ENCODE measurements around the gene THAP4.
"Not testable (repeated sequence)": the region's sequence is repeated elsewhere in the genome, so short reads cannot be mapped to it uniquely, and the experiment has no call there.

Gene THAP4

GRCh38 chr2:241576293-241576654, 60.7 kb downstream of the THAP4 start:
- no peak for DNase-seq (ENCODE audit: low read depth in 1 of 2, low spot score in 1 of 2)
- TF ChIP-seq JUND (IDR thresholded peaks at IDR 0.05; ENCODE audit: low read depth): no peak
- in situ Hi-C loops (cut with HindIII; ENCODE audit: low pct_unique_long_range_greater_than_20kb, low sequenced_read_pairs): no loop called here

- in situ Hi-C loops (cut with HindIII; ENCODE audit: low pct_unique_long_range_greater_than_20kb, low sequenced_read_pairs): no loop called here
- no peak for TF ChIP-seq JUND (IDR thresholded peaks at IDR 0.05; ENCODE audit: low read depth)
- no peak for DNase-seq (ENCODE audit: low read depth in 1 of 2, low spot score in 1 of 2)
These were observed 61.2 kb downstream of the THAP4 start for GRCh38 chr2:241575624-241576292.

- TF ChIP-seq JUND (IDR thresholded peaks at IDR 0.05; ENCODE audit: low read depth): no peak
- no peak for DNase-seq (ENCODE audit: low read depth in 1 of 2, low spot score in 1 of 2)
- in situ Hi-C loops (cut with HindIII; ENCODE audit: low pct_unique_long_range_greater_than_20kb, low sequenced_read_pairs): no loop called here
These were observed 61.9 kb downstream of the THAP4 start for GRCh38 chr2:241574911-241575623.

GRCh38 chr2:241573741-241574140, 63.2 kb downstream of the THAP4 start:
- no peak for TF ChIP-seq JUND (IDR thresholded peaks at IDR 0.05; ENCODE audit: low read depth)
- no peak for DNase-seq (ENCODE audit: low read depth in 1 of 2, low spot score in 1 of 2)
- in situ Hi-C loops (cut with HindIII; ENCODE audit: low pct_unique_long_range_greater_than_20kb, low sequenced_read_pairs): no loop called here

GRCh38 chr2:241572915-241573651, 63.9 kb downstream of the THAP4 start:
- in situ Hi-C loops (cut with HindIII; ENCODE audit: low pct_unique_long_range_greater_than_20kb, low sequenced_read_pairs); DNase-seq (ENCODE audit: low read depth in 1 of 2, low spot score in 1 of 2): not testable (repeated sequence)

GRCh38 chr2:241571821-241572620, 64.9 kb downstream of the THAP4 start:
- in situ Hi-C loops (cut with HindIII; ENCODE audit: low pct_unique_long_range_greater_than_20kb, low sequenced_read_pairs): no loop called here
- no peak for DNase-seq (ENCODE audit: low read depth in 1 of 2, low spot score in 1 of 2)
- TF ChIP-seq JUND (IDR thresholded peaks at IDR 0.05; ENCODE audit: low read depth): no peak

- in situ Hi-C loops (cut with HindIII; ENCODE audit: low pct_unique_long_range_greater_than_20kb, low sequenced_read_pairs): no loop called here
- TF ChIP-seq JUND (IDR thresholded peaks at IDR 0.05; ENCODE audit: low read depth): no peak
- no peak for DNase-seq (ENCODE audit: low read depth in 1 of 2, low spot score in 1 of 2)
These were observed 65.9 kb downstream of the THAP4 start for GRCh38 chr2:241570961-241571581.

- no peak for DNase-seq (ENCODE audit: low read depth in 1 of 2, low spot score in 1 of 2)
- no peak for TF ChIP-seq JUND (IDR thresholded peaks at IDR 0.05; ENCODE audit: low read depth)
- in situ Hi-C loops (cut with HindIII; ENCODE audit: low pct_unique_long_range_greater_than_20kb, low sequenced_read_pairs): no loop called here
These were observed 67.1 kb downstream of the THAP4 start for GRCh38 chr2:241569831-241570281.

- TF ChIP-seq JUND (IDR thresholded peaks at IDR 0.05; ENCODE audit: low read depth): no peak
- in situ Hi-C loops (cut with HindIII; ENCODE audit: low pct_unique_long_range_greater_than_20kb, low sequenced_read_pairs): no loop called here
- no peak for DNase-seq (ENCODE audit: low read depth in 1 of 2, low spot score in 1 of 2)
These were observed 68.2 kb downstream of the THAP4 start for GRCh38 chr2:241568726-241569125.

GRCh38 chr2:241567776-241568175, 69.2 kb downstream of the THAP4 start:
- TF ChIP-seq JUND (IDR thresholded peaks at IDR 0.05; ENCODE audit: low read depth): no peak
- in situ Hi-C loops (cut with HindIII; ENCODE audit: low pct_unique_long_range_greater_than_20kb, low sequenced_read_pairs): no loop called here
- no peak for DNase-seq (ENCODE audit: low read depth in 1 of 2, low spot score in 1 of 2)

- in situ Hi-C loops (cut with HindIII; ENCODE audit: low pct_unique_long_range_greater_than_20kb, low sequenced_read_pairs); DNase-seq (ENCODE audit: low read depth in 1 of 2, low spot score in 1 of 2): not testable (repeated sequence)
These were observed 69.7 kb downstream of the THAP4 start for GRCh38 chr2:241567266-241567665.

- no peak for TF ChIP-seq JUND (IDR thresholded peaks at IDR 0.05; ENCODE audit: low read depth)
- DNase-seq (ENCODE audit: low read depth in 1 of 2, low spot score in 1 of 2): no peak
- in situ Hi-C loops (cut with HindIII; ENCODE audit: low pct_unique_long_range_greater_than_20kb, low sequenced_read_pairs): no loop called here
These were observed 70.5 kb downstream of the THAP4 start for GRCh38 chr2:241566468-241566867.

GRCh38 chr2:241566021-241566420, 70.9 kb downstream of the THAP4 start:
- DNase-seq (ENCODE audit: low read depth in 1 of 2, low spot score in 1 of 2); in situ Hi-C loops (cut with HindIII; ENCODE audit: low pct_unique_long_range_greater_than_20kb, low sequenced_read_pairs): not testable (repeated sequence)

Data from T47D (cell line).